LoVo (cell line): ENCODE data around the gene ITGA2.

Source experiments
- DNase-seq: peaks from one replicate; pipeline ENCODE4 v3.0.0-alpha.2; 2016; ENCODE audit warnings: low spot score

The ITGA2 gene

GRCh38 chr5:52988335-52989024 is 672 bp upstream of the ITGA2 start:
- peak; percentile 15 for DNase-seq

GRCh38 chr5:52989781-52990527 is 802 bp downstream of the ITGA2 start:
- DNase-seq = peak; percentile 44

GRCh38 chr5:52990528-52990925 is 1.4 kb downstream of the ITGA2 start:
- DNase-seq = no peak

- no peak for DNase-seq
Measured at GRCh38 chr5:52993367-52993766, 4.2 kb downstream of the ITGA2 start.

- no peak for DNase-seq
Measured at GRCh38 chr5:52994266-52994665, 5.1 kb downstream of the ITGA2 start.

- no peak for DNase-seq
Measured at GRCh38 chr5:52995095-52995494, 5.9 kb downstream of the ITGA2 start.

GRCh38 chr5:52995914-52996313 is 6.8 kb downstream of the ITGA2 start:
- no peak for DNase-seq

- DNase-seq = no peak
Measured at GRCh38 chr5:52996979-52997378, 7.8 kb downstream of the ITGA2 start.

GRCh38 chr5:52997424-52997823 is 8.3 kb downstream of the ITGA2 start:
- no peak for DNase-seq

GRCh38 chr5:52998552-52999313 is 9.6 kb downstream of the ITGA2 start:
- DNase-seq = no peak

GRCh38 chr5:52999344-52999949 is 10.3 kb downstream of the ITGA2 start:
- DNase-seq = no peak

GRCh38 chr5:53001541-53001940 is 12.4 kb downstream of the ITGA2 start:
- DNase-seq = no peak

GRCh38 chr5:53002491-53002890 is 13.3 kb downstream of the ITGA2 start:
- DNase-seq = no peak

- DNase-seq = no peak
Measured at GRCh38 chr5:53003144-53003543, 14.0 kb downstream of the ITGA2 start.

- no peak for DNase-seq
Measured at GRCh38 chr5:53006911-53007890, 18.0 kb downstream of the ITGA2 start.

- DNase-seq = no peak
Measured at GRCh38 chr5:53008751-53009150, 19.6 kb downstream of the ITGA2 start.

GRCh38 chr5:53009816-53010215 is 20.7 kb downstream of the ITGA2 start:
- no peak for DNase-seq

GRCh38 chr5:53010814-53011213 is 21.7 kb downstream of the ITGA2 start:
- DNase-seq = no peak

- no peak for DNase-seq
Measured at GRCh38 chr5:53011233-53011632, 22.1 kb downstream of the ITGA2 start.

- DNase-seq = no peak
Measured at GRCh38 chr5:53013857-53014256, 24.7 kb downstream of the ITGA2 start.

- DNase-seq = no peak
Measured at GRCh38 chr5:53017383-53017782, 28.2 kb downstream of the ITGA2 start.
